ENCODE measurements around the gene LRRC47.

LRRC47 gene

GRCh38 chr1:3821004-3821403, 24.7 kb upstream of the LRRC47 start:
- H4K20me1 ChIP-seq (ENCODE audit: control insufficient read depth, insufficient read depth, low read depth, low read length) = no peaks in the 10 kb centered on the region
- peaks cover 41% of the 10 kb centered on the region for H3K36me3 ChIP-seq (ENCODE audit: control insufficient read depth, low read length)
- H3K4me2 ChIP-seq (ENCODE audit: low read length) = no peak overlapping the region
- no peaks in the 10 kb centered on the region for H3K79me2 ChIP-seq (ENCODE audit: control insufficient read depth, low read length)
- no peak overlapping the region for H3K4me3 ChIP-seq (ENCODE audit: low read length)
- H3K9me2 ChIP-seq (replicated peaks; ENCODE audit: control insufficient read depth, low read length) = no peaks in the 10 kb centered on the region
- H3K27me3 ChIP-seq (ENCODE audit: control insufficient read depth, low read length) = no peaks in the 10 kb centered on the region
- H3K9me3 ChIP-seq (ENCODE audit: control insufficient read depth, insufficient read depth, low read length) = no peaks in the 10 kb centered on the region
- no peak overlapping the region for H3K27ac ChIP-seq (ENCODE audit: low read depth, low read length)
- H3F3A ChIP-seq (ENCODE audit: control insufficient read depth, insufficient read depth) = no peaks in the 10 kb centered on the region
- H3K4me1 ChIP-seq (ENCODE audit: control insufficient read depth, low read length) = no peaks in the 10 kb centered on the region
- TF ChIP-seq EZH2phosphoT487 (IDR thresholded peaks at IDR 0.05; ENCODE audit: borderline replicate concordance, low read length) = no peak
- TF ChIP-seq, protein P1, sequence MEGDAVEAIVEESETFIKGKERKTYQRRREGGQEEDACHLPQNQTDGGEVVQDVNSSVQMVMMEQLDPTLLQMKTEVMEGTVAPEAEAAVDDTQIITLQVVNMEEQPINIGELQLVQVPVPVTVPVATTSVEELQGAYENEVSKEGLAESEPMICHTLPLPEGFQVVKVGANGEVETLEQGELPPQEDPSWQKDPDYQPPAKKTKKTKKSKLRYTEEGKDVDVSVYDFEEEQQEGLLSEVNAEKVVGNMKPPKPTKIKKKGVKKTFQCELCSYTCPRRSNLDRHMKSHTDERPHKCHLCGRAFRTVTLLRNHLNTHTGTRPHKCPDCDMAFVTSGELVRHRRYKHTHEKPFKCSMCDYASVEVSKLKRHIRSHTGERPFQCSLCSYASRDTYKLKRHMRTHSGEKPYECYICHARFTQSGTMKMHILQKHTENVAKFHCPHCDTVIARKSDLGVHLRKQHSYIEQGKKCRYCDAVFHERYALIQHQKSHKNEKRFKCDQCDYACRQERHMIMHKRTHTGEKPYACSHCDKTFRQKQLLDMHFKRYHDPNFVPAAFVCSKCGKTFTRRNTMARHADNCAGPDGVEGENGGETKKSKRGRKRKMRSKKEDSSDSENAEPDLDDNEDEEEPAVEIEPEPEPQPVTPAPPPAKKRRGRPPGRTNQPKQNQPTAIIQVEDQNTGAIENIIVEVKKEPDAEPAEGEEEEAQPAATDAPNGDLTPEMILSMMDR (IDR thresholded peaks at IDR 0.05; ENCODE audit: low read depth, low read length, poor library complexity, severe bottlenecking) = no peak

DNA sequence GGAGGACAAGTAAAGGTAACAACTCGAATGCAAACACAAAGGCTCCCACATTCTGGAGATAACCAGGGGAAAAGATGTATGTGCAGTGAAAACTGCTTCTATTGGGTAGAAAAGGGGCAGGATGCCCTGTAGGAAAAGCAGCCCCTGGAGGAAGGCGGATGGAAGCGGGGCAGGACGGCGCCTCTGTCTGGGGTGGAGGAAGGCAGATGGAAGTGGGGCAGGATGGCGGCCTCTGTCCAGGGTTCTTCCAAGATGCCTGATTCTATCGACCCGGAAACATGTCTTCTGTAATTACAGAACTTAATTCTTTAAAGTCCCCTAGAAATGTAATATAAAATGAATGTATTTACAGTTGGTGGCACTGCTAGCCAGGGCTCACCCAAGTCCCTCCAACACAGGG, 24.0 kb upstream of the LRRC47 start:
- Histone ChIP-seq H3K4me2 (ENCODE audit: low read length) (no peak overlapping the region), H3K27me3 (ENCODE audit: control insufficient read depth, low read length) (no peaks in the 10 kb centered on the region), H3K79me2 (ENCODE audit: control insufficient read depth, low read length) (no peaks in the 10 kb centered on the region), H3K27ac (ENCODE audit: low read depth, low read length) (no peak overlapping the region), H3K9me3 (ENCODE audit: control insufficient read depth, insufficient read depth, low read length) (no peaks in the 10 kb centered on the region), H3K9me2 (replicated peaks; ENCODE audit: control insufficient read depth, low read length) (no peaks in the 10 kb centered on the region), H3K36me3 (ENCODE audit: control insufficient read depth, low read length) (peaks cover 35% of the 10 kb centered on the region), H3K4me1 (ENCODE audit: control insufficient read depth, low read length) (no peaks in the 10 kb centered on the region), H4K20me1 (ENCODE audit: control insufficient read depth, insufficient read depth, low read depth, low read length) (no peaks in the 10 kb centered on the region), H3K4me3 (ENCODE audit: low read length) (no peak overlapping the region), H3F3A (ENCODE audit: control insufficient read depth, insufficient read depth) (no peaks in the 10 kb centered on the region)
- no peak for TF ChIP-seq EZH2phosphoT487 (IDR thresholded peaks at IDR 0.05; ENCODE audit: borderline replicate concordance, low read length)
- TF ChIP-seq, protein P1 (IDR thresholded peaks at IDR 0.05; ENCODE audit: low read depth, low read length, poor library complexity, severe bottlenecking) = no peak

DNA sequence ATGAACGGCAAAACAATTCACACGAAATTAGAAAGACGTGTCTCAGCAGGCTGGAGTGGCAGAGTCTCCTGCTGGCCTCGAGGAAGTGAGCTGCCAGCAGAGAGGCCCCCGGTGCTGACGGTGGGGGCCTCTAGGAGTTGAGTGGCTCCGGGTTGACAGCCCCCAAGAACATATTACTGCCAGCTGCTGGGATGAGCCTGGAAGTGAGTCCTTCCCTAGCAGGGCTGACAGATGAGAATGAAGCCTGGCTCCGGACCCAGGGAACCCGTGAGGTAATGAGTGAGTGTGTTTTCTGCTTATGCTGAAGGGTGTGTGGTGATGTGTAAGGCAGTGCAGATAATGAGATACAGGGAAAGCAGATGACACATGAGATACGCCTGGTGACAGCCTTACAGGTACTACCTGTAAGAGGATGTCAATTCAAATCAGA, 23.5 kb upstream of the LRRC47 start:
- H3K27ac ChIP-seq (ENCODE audit: low read depth, low read length) = no peak overlapping the region
- H3K4me3 ChIP-seq (ENCODE audit: low read length) = no peak overlapping the region
- no peaks in the 10 kb centered on the region for H3K9me3 ChIP-seq (ENCODE audit: control insufficient read depth, insufficient read depth, low read length)
- H3K27me3 ChIP-seq (ENCODE audit: control insufficient read depth, low read length) = no peaks in the 10 kb centered on the region
- TF ChIP-seq, protein P1 (IDR thresholded peaks at IDR 0.05; ENCODE audit: low read depth, low read length, poor library complexity, severe bottlenecking) = no peak
- TF ChIP-seq EZH2phosphoT487 (IDR thresholded peaks at IDR 0.05; ENCODE audit: borderline replicate concordance, low read length) = no peak
- no peaks in the 10 kb centered on the region for H3K9me2 ChIP-seq (replicated peaks; ENCODE audit: control insufficient read depth, low read length)
- H3F3A ChIP-seq (ENCODE audit: control insufficient read depth, insufficient read depth) = no peaks in the 10 kb centered on the region
- no peaks in the 10 kb centered on the region for H3K4me1 ChIP-seq (ENCODE audit: control insufficient read depth, low read length)
- H3K79me2 ChIP-seq (ENCODE audit: control insufficient read depth, low read length) = no peaks in the 10 kb centered on the region
- H3K4me2 ChIP-seq (ENCODE audit: low read length) = no peak overlapping the region
- H4K20me1 ChIP-seq (ENCODE audit: control insufficient read depth, insufficient read depth, low read depth, low read length) = no peaks in the 10 kb centered on the region
- H3K36me3 ChIP-seq (ENCODE audit: control insufficient read depth, low read length) = peaks cover 37% of the 10 kb centered on the region

Data from DOHH2 (cell line).